ENCODE data around the gene ZSWIM7.

GRCh38 chr17:15947976-15948752, 51.3 kb downstream of the ZSWIM7 start:
- TF ChIP-seq CTCF (conservative IDR thresholded peaks at IDR 0.05; ENCODE audit: low read length), result no peak
- no peak for TF ChIP-seq EZH2phosphoT487 (IDR thresholded peaks at IDR 0.05; ENCODE audit: borderline replicate concordance, low read depth, low read length)
